Measurements from ENCODE around the gene ZC2HC1B. TPM values are rescaled to one million over a fixed set of nuclear protein-coding genes. Genes with fewer than 3 reads are reported as not detected.
"Not testable (repeated sequence)": the region's sequence is repeated elsewhere in the genome, so short reads cannot be mapped to it uniquely, and the experiment has no call there.

ZC2HC1B gene
- total RNA-seq, 4 donors from 2014 or later = 1.2 TPM; not detected in 3

GRCh38 chr6:143872201-143872600 is 7.9 kb downstream of the ZC2HC1B start:
- no peak for DNase-seq (ENCODE audit: low spot score in 2 of 2)
- WGBS, 2 donors = 86 to 91% methylated on average over 2 of the region's 2 CpGs
- Histone ChIP-seq H3K36me3 (peaks cover 0 to 11% (median 0%) of the 10 kb centered on the region in 3 donors), H3K4me3 (no peak overlapping the region), H3K27ac (no peak overlapping the region), H3K9me3 (no peaks in the 10 kb centered on the region), H3K4me1 (no peaks in the 10 kb centered on the region), H3K27me3 (no peaks in the 10 kb centered on the region)
- TF ChIP-seq CTCF (IDR thresholded peaks at IDR 0.05) = no peak
- TF ChIP-seq EP300 (IDR thresholded peaks at IDR 0.05) = no peak
- no peak for TF ChIP-seq POLR2A (IDR thresholded peaks at IDR 0.05)

- not testable (repeated sequence) for H3K9me3 ChIP-seq; H3K4me3 ChIP-seq; DNase-seq (ENCODE audit: low spot score in 2 of 2); H3K4me1 ChIP-seq; H3K27ac ChIP-seq; H3K36me3 ChIP-seq; H3K27me3 ChIP-seq
- WGBS, 2 donors = 92 to 93% methylated on average over 4 of the region's 4 CpGs
These were observed 9.3 kb downstream of the ZC2HC1B start for GRCh38 chr6:143873600-143873999.

GRCh38 chr6:143874503-143874902 is 10.2 kb downstream of the ZC2HC1B start:
- not testable (repeated sequence) for DNase-seq (ENCODE audit: low spot score in 2 of 2); H3K9me3 ChIP-seq; H3K36me3 ChIP-seq

GRCh38 chr6:143877584-143878271 is 13.5 kb downstream of the ZC2HC1B start:
- Histone ChIP-seq H3K4me1 (no peaks in the 10 kb centered on the region), H3K36me3 (no peaks in the 10 kb centered on the region), H3K27me3 (no peaks in the 10 kb centered on the region), H3K4me3 (no peak overlapping the region), H3K27ac (no peak overlapping the region), H3K9me3 (peaks cover 0 to 8% (median 0%) of the 10 kb centered on the region in 4 donors)
- no peak for DNase-seq (ENCODE audit: low spot score in 2 of 2)
- no peak for TF ChIP-seq EP300 (IDR thresholded peaks at IDR 0.05)
- TF ChIP-seq CTCF (IDR thresholded peaks at IDR 0.05) = no peak
- no peak for TF ChIP-seq POLR2A (IDR thresholded peaks at IDR 0.05)
- WGBS, 2 donors = 81 to 94% methylated on average over 1 of the region's 1 CpG

More at GRCh38 chr6:143874503-143874902, 10.2 kb downstream of the ZC2HC1B start:
- H3K27ac ChIP-seq, H3K4me1 ChIP-seq, H3K4me3 ChIP-seq, H3K27me3 ChIP-seq: not testable (repeated sequence)

GRCh38 chr6:143878272-143878760 is 14.0 kb downstream of the ZC2HC1B start:
- no peak overlapping the region for H3K27ac ChIP-seq
- H3K9me3 ChIP-seq = peaks cover 0 to 8% (median 0%) of the 10 kb centered on the region in 4 donors
- no peak for TF ChIP-seq POLR2A (IDR thresholded peaks at IDR 0.05)
- no peaks in the 10 kb centered on the region for H3K36me3 ChIP-seq
- no peak for DNase-seq (ENCODE audit: low spot score in 2 of 2)
- 96 to 100% methylated on average over 3 of the region's 3 CpGs for WGBS, 2 donors
- H3K4me3 ChIP-seq = no peak overlapping the region
- H3K4me1 ChIP-seq = no peaks in the 10 kb centered on the region
- H3K27me3 ChIP-seq = no peaks in the 10 kb centered on the region

GRCh38 chr6:143880412-143880811 is 16.1 kb downstream of the ZC2HC1B start:
- H3K4me1 ChIP-seq = no peaks in the 10 kb centered on the region
- TF ChIP-seq POLR2A (IDR thresholded peaks at IDR 0.05) = no peak
- TF ChIP-seq CTCF (IDR thresholded peaks at IDR 0.05) = no peak
- no peak for TF ChIP-seq EP300 (IDR thresholded peaks at IDR 0.05)
- H3K36me3 ChIP-seq = no peaks in the 10 kb centered on the region
- WGBS, 2 donors = 76 to 83% methylated on average over 2 of the region's 2 CpGs
- no peak overlapping the region for H3K27ac ChIP-seq
- DNase-seq (ENCODE audit: low spot score in 2 of 2) = no peak
- no peak overlapping the region for H3K4me3 ChIP-seq
- peaks cover 0 to 8% (median 0%) of the 10 kb centered on the region in 4 donors for H3K9me3 ChIP-seq
- H3K27me3 ChIP-seq = no peaks in the 10 kb centered on the region
